RWPE2 (cell line): ENCODE measurements around the gene STK24.

Source experiments
- ATAC-seq: fragments of 200-7000 bp; cut with Tn5 transposase; 3 replicates; pipeline ENCODE4 v1.9.1; 2021; ENCODE audit warnings: low read depth
- DNase-seq: peaks from one replicate; pipeline ENCODE4 v3.0.0-alpha.2; 2020; ENCODE audit warnings: low spot score
- H3K27ac ChIP-seq: fragments of 450-650 bp; 2 replicates; pipeline ENCODE4 v1.5.1; 2017; ENCODE audit warnings: mild to moderate bottlenecking; ENCODE audit not compliant: poor library complexity, severe bottlenecking
- H3K27me3 ChIP-seq: fragments of 250-450 bp; sonication (Bioruptor Pico); 2 replicates; pipeline ENCODE4 v1.5.1; 2021; ENCODE audit warnings: mild to moderate bottlenecking, moderate library complexity; ENCODE audit not compliant: insufficient read depth, poor library complexity, severe bottlenecking
- H3K36me3 ChIP-seq: fragments of 250-450 bp; sonication (Bioruptor Pico); 2 replicates; pipeline ENCODE4 v1.5.1; 2020; ENCODE audit warnings: low read depth, mild to moderate bottlenecking, moderate library complexity
- H3K4me1 ChIP-seq: fragments of 250-450 bp; sonication (Bioruptor Pico); 2 replicates; pipeline ENCODE4 v1.5.1; 2021; ENCODE audit warnings: mild to moderate bottlenecking, moderate library complexity; ENCODE audit not compliant: insufficient read depth, poor library complexity, severe bottlenecking
- H3K4me3 ChIP-seq: fragments of 250-450 bp; sonication (Bioruptor Pico); 2 replicates; pipeline ENCODE4 v1.5.1; 2021; ENCODE audit warnings: mild to moderate bottlenecking, moderate library complexity; ENCODE audit not compliant: severe bottlenecking
- H3K9me3 ChIP-seq: fragments of 250-450 bp; sonication (Bioruptor Pico); 2 replicates; pipeline ENCODE4 v1.5.1; 2021; ENCODE audit warnings: mild to moderate bottlenecking, moderate library complexity; ENCODE audit not compliant: severe bottlenecking
- TF ChIP-seq, protein P1 (sequence below): fragments of 450-650 bp; IDR thresholded peaks from one replicate; pipeline ENCODE4 v1.5.1; 2017; ENCODE audit warnings: mild to moderate bottlenecking, moderate library complexity; ENCODE audit not compliant: poor library complexity, severe bottlenecking

The STK24 gene

DNA sequence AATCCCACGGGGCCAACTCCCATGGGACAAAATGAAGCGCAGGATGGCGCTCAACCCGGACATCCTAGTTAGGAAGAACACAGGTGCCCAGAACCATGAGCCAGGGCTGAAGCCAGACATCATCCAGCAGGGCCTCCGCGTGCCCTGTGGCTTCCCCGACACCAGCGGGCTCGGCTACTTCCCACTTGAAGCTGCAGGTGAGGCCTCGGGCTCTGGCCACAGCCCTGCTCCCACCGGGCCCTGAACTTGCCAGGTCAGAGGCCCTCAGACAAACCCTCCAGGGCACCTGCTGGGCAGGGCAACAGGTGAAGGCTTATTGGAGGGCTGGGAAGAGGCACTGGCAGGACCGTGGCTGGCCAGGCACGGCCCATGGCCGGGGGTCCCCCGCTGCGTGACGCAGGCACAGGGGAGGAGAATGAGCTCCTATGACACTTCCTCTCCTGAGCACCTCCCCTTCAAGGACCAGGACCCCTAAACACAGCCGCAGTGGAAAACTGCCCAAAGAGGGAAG lies 117.7 kb downstream of the STK24 start:
- no peak overlapping the region for H3K27ac ChIP-seq
- peaks cover 84% of the 10 kb centered on the region for H3K36me3 ChIP-seq
- DNase-seq, result peak; percentile 42
- H3K4me3 ChIP-seq, result no peak overlapping the region
- no peaks in the 10 kb centered on the region for H3K9me3 ChIP-seq
- no peaks in the 10 kb centered on the region for H3K4me1 ChIP-seq
- TF ChIP-seq, protein P1, sequence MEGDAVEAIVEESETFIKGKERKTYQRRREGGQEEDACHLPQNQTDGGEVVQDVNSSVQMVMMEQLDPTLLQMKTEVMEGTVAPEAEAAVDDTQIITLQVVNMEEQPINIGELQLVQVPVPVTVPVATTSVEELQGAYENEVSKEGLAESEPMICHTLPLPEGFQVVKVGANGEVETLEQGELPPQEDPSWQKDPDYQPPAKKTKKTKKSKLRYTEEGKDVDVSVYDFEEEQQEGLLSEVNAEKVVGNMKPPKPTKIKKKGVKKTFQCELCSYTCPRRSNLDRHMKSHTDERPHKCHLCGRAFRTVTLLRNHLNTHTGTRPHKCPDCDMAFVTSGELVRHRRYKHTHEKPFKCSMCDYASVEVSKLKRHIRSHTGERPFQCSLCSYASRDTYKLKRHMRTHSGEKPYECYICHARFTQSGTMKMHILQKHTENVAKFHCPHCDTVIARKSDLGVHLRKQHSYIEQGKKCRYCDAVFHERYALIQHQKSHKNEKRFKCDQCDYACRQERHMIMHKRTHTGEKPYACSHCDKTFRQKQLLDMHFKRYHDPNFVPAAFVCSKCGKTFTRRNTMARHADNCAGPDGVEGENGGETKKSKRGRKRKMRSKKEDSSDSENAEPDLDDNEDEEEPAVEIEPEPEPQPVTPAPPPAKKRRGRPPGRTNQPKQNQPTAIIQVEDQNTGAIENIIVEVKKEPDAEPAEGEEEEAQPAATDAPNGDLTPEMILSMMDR, result no peak
- no peaks in the 10 kb centered on the region for H3K27me3 ChIP-seq
- ATAC-seq, result no peak

DNA sequence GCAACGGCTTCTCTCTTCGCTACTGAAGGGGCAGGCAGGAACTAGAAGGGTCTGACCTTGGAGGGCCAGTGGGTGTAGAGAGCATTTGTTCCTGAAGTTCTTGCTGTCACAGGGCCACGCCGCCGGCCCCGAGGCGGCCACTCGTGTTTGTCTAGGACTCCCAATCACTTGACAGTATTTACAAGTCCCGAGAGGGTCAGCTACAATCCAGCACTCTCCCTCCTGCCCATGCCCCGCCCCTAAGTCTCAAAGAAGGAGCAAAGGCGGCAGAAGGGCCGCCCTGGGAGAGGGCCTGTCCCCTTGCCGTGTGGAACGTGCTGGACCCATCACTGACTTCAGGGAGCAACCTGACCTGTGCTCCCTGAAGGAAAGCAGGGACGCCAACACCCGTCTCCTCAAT lies 118.5 kb downstream of the STK24 start:
- H3K36me3 ChIP-seq, result peaks cover 84% of the 10 kb centered on the region
- ATAC-seq (no peak), DNase-seq (peak; percentile 27)
- H3K4me1 ChIP-seq, result no peaks in the 10 kb centered on the region
- H3K27ac ChIP-seq, result no peak overlapping the region
- TF ChIP-seq, protein P1, result no peak
- H3K4me3 ChIP-seq, result no peak overlapping the region
- no peaks in the 10 kb centered on the region for H3K9me3 ChIP-seq
- no peaks in the 10 kb centered on the region for H3K27me3 ChIP-seq

DNA sequence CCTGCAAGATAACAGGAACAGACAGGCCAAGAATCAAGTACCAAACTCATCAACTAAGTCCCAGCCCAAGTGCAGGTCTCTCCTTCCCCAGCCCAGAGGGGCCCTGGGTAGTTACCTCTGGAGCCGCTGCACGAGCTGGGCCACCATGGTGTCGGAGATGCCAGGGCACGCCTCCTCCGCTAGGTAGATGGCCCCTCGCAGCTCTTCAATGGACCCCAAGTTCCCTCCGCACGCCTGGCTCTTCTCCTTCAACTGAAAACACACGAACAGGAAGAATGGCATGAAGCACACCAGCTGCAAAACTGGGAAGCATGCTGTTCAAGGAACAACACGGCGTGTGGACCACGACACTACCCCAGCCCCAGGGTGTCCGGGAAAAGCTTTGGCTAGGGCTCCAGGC lies 119.9 kb downstream of the STK24 start:
- TF ChIP-seq, protein P1, result no peak

DNA sequence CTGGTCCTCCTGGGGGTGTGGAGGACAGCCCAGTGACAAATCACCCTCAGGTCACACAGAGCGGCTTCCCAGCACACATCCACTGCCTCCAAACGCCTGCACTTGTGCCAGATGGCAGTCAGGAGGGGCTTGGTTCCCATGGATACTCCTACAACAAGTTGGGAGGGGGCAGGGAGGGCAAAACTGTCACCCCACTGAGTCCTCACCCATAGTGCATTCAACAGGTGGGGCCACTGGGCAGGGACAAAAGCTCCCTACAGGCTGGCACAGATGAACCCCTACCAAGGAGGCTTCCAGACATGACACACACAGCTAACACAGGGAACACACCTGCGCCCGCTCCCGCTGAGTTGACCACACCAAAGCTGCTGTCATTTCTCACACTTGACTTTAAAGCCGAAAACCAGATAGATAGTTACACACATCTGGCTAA lies 120.5 kb downstream of the STK24 start:
- TF ChIP-seq, protein P1, result no peak
- ATAC-seq (no peak), DNase-seq (peak; percentile 30)
- Histone ChIP-seq H3K4me3 (no peak overlapping the region), H3K9me3 (no peaks in the 10 kb centered on the region), H3K4me1 (no peaks in the 10 kb centered on the region), H3K27ac (no peak overlapping the region), H3K36me3 (peaks cover 84% of the 10 kb centered on the region), H3K27me3 (no peaks in the 10 kb centered on the region)

More for the DNA sequence above, 119.9 kb downstream of the STK24 start:
- H3K27ac ChIP-seq, result no peak overlapping the region
- H3K4me1 ChIP-seq, result no peaks in the 10 kb centered on the region
- H3K36me3 ChIP-seq, result peaks cover 84% of the 10 kb centered on the region
- H3K9me3 ChIP-seq, result no peaks in the 10 kb centered on the region
- no peaks in the 10 kb centered on the region for H3K27me3 ChIP-seq
- ATAC-seq, result no peak
- peak; percentile 35 for DNase-seq
- H3K4me3 ChIP-seq, result no peak overlapping the region

DNA sequence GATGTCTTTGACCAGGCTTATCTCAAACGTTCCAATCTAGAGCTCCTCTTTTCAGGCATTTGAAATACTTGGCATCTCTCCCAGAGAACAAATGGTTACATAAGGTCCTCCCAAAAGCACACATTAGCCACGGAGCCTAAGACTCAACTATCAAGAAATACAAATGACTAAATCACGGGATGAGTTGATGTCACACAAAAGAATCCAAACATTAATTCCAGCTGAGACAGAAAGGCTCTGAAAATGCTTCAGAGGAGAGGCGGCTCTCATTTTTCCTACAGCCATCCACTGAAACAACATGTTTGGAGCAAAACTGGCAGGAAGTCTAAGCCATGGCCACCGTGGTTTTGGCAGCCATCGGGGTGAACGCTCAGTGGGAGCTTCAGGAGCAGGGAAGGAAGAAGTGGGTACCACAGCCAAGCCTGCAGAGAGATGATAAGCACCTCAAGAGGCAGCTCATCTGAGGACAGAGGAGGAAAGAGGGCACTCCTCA lies 122.5 kb downstream of the STK24 start:
- Histone ChIP-seq H3K27ac (peak overlapping the region; percentile 27), H3K9me3 (no peaks in the 10 kb centered on the region), H3K27me3 (no peaks in the 10 kb centered on the region), H3K4me1 (no peaks in the 10 kb centered on the region), H3K4me3 (no peak overlapping the region), H3K36me3 (peaks cover 87% of the 10 kb centered on the region)
- DNase-seq, result no peak
- TF ChIP-seq, protein P1, result no peak
- peak; percentile 52 for ATAC-seq
